ENCODE measurements around the gene FGF2. TPM values are rescaled to one million over a fixed set of nuclear protein-coding genes. Genes with fewer than 3 reads are reported as not detected.

The FGF2 gene
- total RNA-seq, 8 experiments from 2014 or later = 6.0 to 40.3 (median 9.5) TPM

- 17 to 94% (median 82%) methylated on average over 1 to 2 of the region's 2 CpGs for WGBS, 10 experiments
- Histone ChIP-seq H3K4me3 (no peak overlapping the region), H3K27ac (no peak overlapping the region), H3K4me1 (replicated peaks in 1 of 2) (no peaks in the 10 kb centered on the region)
- no peak for ATAC-seq (replicated peaks in 6 of 8)
- in situ Hi-C loops (cut with MboI; ENCODE audit: low pct_unique_long_range_greater_than_20kb in 2 of 9, low sequenced_read_pairs in 9 of 9, unreplicated experiment in 9 of 9) = loop anchor here in 4 of 9 experiments (10.0 to 25.0 kb wide), 3 partner anchors 145 to 297 kb away; partner anchors contain the start of gene IL21 (in 3 of the 4)
Observed at GRCh38 chr4:122909683-122910082, 83.1 kb downstream of the FGF2 start.

DNA sequence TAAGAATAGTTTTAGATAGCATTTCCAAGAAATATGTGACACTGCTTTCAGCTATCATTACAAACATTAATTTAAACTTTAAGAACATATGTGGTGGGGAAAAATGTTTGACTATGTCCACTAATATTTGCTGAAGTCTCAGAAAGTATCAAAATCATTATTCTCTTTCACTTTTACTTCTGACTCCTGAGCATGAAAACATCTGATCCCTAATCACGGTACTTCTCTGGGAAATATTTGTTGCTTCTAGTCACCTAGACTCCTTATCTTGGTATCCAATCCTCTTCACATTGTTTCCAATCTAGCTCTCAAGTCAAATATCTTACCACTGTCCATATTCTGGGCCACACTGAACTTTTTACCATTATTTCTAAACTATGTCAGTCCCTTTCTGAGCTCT, 85.0 kb downstream of the FGF2 start:
- WGBS, 10 experiments = 58 to 100% (median 96%) methylated on average over 1 of the region's 1 CpG
- in situ Hi-C loops (cut with MboI; ENCODE audit: low pct_unique_long_range_greater_than_20kb in 2 of 9, low sequenced_read_pairs in 9 of 9, unreplicated experiment in 9 of 9) = loop anchor here in 4 of 9 experiments (10.0 to 25.0 kb wide), 3 partner anchors 147 to 299 kb away; partner anchors contain the start of gene IL21 (in 3 of the 4)
- ATAC-seq (replicated peaks in 6 of 8) = no peak

GRCh38 chr4:122912810-122913575, 86.4 kb downstream of the FGF2 start:
- no peak overlapping the region for H3K27ac ChIP-seq
- H3K4me1 ChIP-seq (replicated peaks in 1 of 2) = no peaks in the 10 kb centered on the region
- H3K4me3 ChIP-seq = no peak overlapping the region
- 75 to 83% methylated on average over 1 of the region's 1 CpG; no CpG with 5 or more reads in 8 of the 10 experiments for WGBS, 10 experiments
- in situ Hi-C loops (cut with MboI; ENCODE audit: low pct_unique_long_range_greater_than_20kb in 2 of 9, low sequenced_read_pairs in 9 of 9, unreplicated experiment in 9 of 9) = loop anchor here in 4 of 9 experiments (10.0 to 25.0 kb wide), 3 partner anchors 148 to 301 kb away; partner anchors contain the start of gene IL21 (in 3 of the 4)
- ATAC-seq (replicated peaks in 6 of 8) = peak in 3 of 8 experiments; percentile 83 to 90 (median 85)

More for the DNA sequence above, 85.0 kb downstream of the FGF2 start:
- Histone ChIP-seq H3K4me3 (no peak overlapping the region), H3K4me1 (replicated peaks in 1 of 2) (no peaks in the 10 kb centered on the region), H3K27ac (no peak overlapping the region)

DNA sequence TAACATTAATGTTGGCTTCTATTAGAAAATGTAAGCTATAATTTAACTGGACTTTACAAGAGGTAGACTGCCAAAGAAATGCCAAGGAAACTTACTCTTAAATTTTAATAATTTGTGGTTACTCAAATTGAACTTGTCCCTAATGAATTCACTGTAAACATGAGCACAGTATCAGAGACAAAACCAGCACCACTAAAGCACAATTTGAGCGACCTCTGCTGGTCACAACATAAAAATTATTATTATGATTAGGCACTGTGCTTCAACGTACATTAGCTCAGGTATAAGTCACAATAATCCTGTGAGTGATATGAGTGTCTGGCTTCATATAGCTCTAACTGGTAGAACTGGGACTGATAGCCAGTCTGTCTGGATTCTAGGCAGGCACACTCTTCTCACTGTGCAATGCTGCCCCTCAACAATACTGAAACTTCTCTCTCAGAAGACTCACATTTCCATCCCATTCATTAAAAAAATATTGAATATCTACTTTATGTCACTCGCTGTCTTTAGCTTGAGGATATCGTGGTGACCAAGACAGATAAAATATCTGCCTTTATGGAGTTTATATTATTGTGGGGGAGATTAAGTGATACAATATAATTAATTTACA, 87.8 kb downstream of the FGF2 start:
- ATAC-seq (replicated peaks in 6 of 8) = peak in 5 of 8 experiments; percentile 60 to 84 (median 74)
- in situ Hi-C loops (cut with MboI; ENCODE audit: low pct_unique_long_range_greater_than_20kb in 2 of 9, low sequenced_read_pairs in 9 of 9, unreplicated experiment in 9 of 9) = loop anchor here in 4 of 9 experiments (10.0 to 25.0 kb wide), 3 partner anchors 150 to 302 kb away; partner anchors contain the start of gene IL21 (in 3 of the 4)
- 0 to 100% (median 56%) methylated on average over 1 to 4 of the region's 4 CpGs; no CpG with 5 or more reads in 1 of the 10 experiments for WGBS, 10 experiments
- Histone ChIP-seq H3K27ac (no peak overlapping the region), H3K4me3 (no peak overlapping the region), H3K4me1 (replicated peaks in 1 of 2) (no peaks in the 10 kb centered on the region)

- Histone ChIP-seq H3K4me1 (replicated peaks in 1 of 2) (no peaks in the 10 kb centered on the region), H3K4me3 (no peak overlapping the region), H3K27ac (no peak overlapping the region)
- WGBS, 10 experiments = 25 to 100% (median 72%) methylated on average over 1 to 3 of the region's 3 CpGs; no CpG with 5 or more reads in 2 of the 10 experiments
- in situ Hi-C loops (cut with MboI; ENCODE audit: low pct_unique_long_range_greater_than_20kb in 2 of 9, low sequenced_read_pairs in 9 of 9, unreplicated experiment in 9 of 9) = loop anchor here in 4 of 9 experiments (10.0 to 25.0 kb wide), 3 partner anchors 150 to 303 kb away; partner anchors contain the start of gene IL21 (in 3 of the 4)
- ATAC-seq (replicated peaks in 6 of 8) = no peak
Observed at GRCh38 chr4:122914938-122915337, 88.3 kb downstream of the FGF2 start.

DNA sequence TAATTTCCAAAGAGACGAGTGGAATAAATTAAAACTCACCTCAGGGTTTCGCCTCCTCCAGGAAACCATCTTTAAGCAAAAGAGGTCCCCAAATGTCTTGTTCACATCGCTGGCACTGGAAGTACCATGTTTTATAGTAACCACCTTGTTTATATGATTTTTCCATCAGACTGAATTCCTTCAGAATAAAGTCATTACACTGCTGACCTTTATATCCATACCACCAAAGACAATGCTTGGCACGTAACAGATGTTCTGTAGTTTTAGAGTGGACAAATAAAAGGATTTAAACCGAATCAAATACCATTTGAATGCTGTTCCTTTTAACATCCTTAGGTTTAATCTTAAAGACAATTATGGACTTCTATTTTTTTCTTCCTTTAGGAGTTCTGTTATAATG, 91.1 kb downstream of the FGF2 start:
- H3K27ac ChIP-seq = no peak overlapping the region
- H3K4me3 ChIP-seq = no peak overlapping the region
- WGBS, 10 experiments = 74 to 100% (median 90%) methylated on average over 2 to 5 of the region's 5 CpGs
- peaks cover 0 to 4% of the 10 kb centered on the region in 2 donors for H3K4me1 ChIP-seq (replicated peaks in 1 of 2)
- in situ Hi-C loops (cut with MboI; ENCODE audit: low pct_unique_long_range_greater_than_20kb in 2 of 9, low sequenced_read_pairs in 9 of 9, unreplicated experiment in 9 of 9) = loop anchor here in 4 of 9 experiments (10.0 to 25.0 kb wide), 3 partner anchors 153 to 305 kb away; partner anchors contain the start of gene IL21 (in 3 of the 4)
- no peak for ATAC-seq (replicated peaks in 6 of 8)

GRCh38 chr4:122920473-122920872, 93.8 kb downstream of the FGF2 start:
- WGBS, 10 experiments = 71 to 100% (median 87%) methylated on average over 2 to 5 of the region's 5 CpGs
- no peak for ATAC-seq (replicated peaks in 6 of 8)
- in situ Hi-C loops (cut with MboI; ENCODE audit: low pct_unique_long_range_greater_than_20kb in 2 of 9, low sequenced_read_pairs in 9 of 9, unreplicated experiment in 9 of 9) = loop anchor here in 4 of 9 experiments (25.0 kb wide), 2 partner anchors 158 to 308 kb away; partner anchors contain the start of gene IL21 (in 3 of the 4)
- no peak overlapping the region for H3K4me3 ChIP-seq
- H3K4me1 ChIP-seq (replicated peaks in 1 of 2) = peaks cover 9% of the 10 kb centered on the region in 2 donors
- H3K27ac ChIP-seq = no peak overlapping the region

DNA sequence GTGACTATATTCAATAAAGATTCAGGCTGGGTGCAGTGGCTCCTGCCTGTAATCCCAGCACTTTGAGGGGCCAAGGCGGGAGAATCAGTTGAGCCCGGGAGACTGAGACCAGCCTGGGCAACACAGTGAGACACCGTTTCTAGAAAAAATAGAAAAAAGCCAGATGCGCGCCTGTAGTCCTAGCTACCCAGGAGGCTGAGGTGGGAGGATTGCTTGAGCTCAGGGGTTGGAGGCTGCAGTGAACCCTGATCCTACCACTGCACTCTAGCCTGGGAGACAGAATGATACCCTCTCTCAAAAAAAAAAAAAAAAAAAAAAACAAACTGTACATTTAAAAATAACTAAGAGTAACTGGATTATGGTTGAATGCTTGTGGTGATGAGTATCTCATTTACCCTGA, 94.7 kb downstream of the FGF2 start:
- 61 to 100% (median 80%) methylated on average over 2 to 5 of the region's 5 CpGs; no CpG with 5 or more reads in 3 of the 10 experiments for WGBS, 10 experiments
- Histone ChIP-seq H3K27ac (no peak overlapping the region), H3K4me3 (peak overlapping the region; percentile 64 to 92 (median 79)), H3K4me1 (replicated peaks in 1 of 2) (peaks cover 9% of the 10 kb centered on the region in 2 donors)
- no peak for ATAC-seq (replicated peaks in 6 of 8)
- in situ Hi-C loops (cut with MboI; ENCODE audit: low pct_unique_long_range_greater_than_20kb in 2 of 9, low sequenced_read_pairs in 9 of 9, unreplicated experiment in 9 of 9) = loop anchor here in 4 of 9 experiments (25.0 kb wide), 2 partner anchors 159 to 309 kb away; partner anchors contain the start of gene IL21 (in 3 of the 4)

DNA sequence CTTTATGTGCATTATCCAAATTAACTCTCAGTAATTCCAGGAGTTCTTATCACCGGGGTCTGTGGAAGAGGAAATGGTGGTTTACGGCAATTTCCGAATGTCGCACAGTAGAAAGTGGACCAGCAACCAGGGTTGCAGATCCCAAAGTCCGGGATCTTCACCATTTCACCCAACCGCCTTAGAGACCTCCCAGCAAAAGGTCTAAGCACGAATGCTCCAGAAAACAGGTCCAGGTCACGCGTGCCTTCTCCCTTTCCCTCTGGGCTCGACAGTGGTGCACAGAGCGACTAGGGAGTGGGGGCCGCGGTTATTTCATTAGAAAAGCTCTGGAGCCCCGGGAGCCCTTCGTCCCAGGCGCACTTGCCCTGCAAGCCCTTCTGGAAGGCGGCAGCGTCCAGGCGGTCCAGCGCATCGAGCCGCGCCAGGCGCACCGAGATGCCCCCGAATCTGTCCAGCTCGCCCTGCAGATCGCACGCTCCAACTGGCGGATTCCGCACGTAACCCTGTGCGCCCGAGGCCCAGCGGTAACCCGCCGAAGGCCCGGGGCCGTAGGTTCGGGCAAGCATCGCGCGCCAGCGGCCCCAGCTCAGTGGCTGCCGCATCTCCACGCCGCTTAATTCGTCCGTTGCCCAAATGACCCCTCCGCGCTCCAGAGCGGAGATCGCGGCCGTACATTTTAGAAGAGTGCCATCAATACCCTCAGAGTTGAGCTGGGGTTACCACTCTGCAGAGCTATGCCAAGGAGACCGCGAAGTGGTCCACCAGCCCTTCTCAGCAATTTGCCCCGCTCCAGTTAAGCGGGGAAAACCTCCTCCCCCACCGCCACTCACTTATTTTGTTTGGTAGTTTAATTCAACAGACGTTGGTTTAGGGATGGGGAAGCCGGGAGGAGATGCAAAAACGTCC, 95.6 kb downstream of the FGF2 start, which contains the start of gene NUDT6:
TSS of gene NUDT6 (minus strand) at position 627 of the 906 bp plus-strand sequence. CDS start at position 602, 25 bp downstream.
- peak within 1 kb of the TSS; percentile 64 to 92 (median 79) for H3K4me3 ChIP-seq
- H3K4me1 ChIP-seq (replicated peaks in 1 of 2) = peaks cover 9% of the 10 kb centered on the region in 2 donors
- in situ Hi-C loops (cut with MboI; ENCODE audit: low pct_unique_long_range_greater_than_20kb in 2 of 9, low sequenced_read_pairs in 9 of 9, unreplicated experiment in 9 of 9) = loop anchor here in 4 of 9 experiments (25.0 kb wide), 2 partner anchors 160 to 310 kb away; partner anchors contain the start of gene IL21 (in 3 of the 4)
- 0 to 1% (median 0%) methylated on average over 2 to 34 of the region's 63 CpGs; no CpG with 5 or more reads in 3 of the 10 experiments for WGBS, 10 experiments
- peak; percentile 78 to 94 (median 91) for ATAC-seq (replicated peaks in 6 of 8)
- H3K27ac ChIP-seq = peak within 1 kb of the TSS; percentile 64 to 88

DNA sequence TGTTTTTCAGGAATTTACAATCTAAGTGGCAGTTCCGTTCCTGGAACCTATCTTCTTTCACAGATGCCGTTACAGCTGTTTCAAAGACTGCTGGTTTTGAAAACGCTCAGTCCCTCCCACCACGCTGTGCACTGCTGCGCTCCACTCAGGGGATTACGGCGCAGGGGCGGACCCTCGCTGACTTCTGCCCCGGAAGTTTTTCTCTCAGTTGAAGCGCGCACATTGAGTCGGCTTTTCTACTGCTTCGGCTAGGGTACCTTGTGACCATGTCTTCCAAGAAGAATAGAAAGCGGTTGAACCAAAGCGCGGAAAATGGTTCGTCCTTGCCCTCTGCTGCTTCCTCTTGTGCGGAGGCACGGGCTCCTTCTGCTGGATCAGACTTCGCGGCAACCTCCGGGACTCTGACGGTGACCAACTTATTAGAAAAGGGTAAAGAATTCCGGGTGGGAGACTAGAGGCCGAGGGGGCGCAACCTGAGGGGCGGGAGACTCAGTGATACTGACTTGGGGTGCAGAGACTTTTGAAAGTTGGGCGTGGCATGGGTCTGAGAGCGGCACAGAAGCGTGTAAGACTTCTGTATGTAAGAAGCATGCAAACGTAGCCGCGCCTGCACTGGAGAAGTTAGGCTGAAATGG, 96.4 kb downstream of the FGF2 start:
- Histone ChIP-seq H3K4me1 (replicated peaks in 1 of 2) (peaks cover 9% of the 10 kb centered on the region in 2 donors), H3K4me3 (peak overlapping the region; percentile 64 to 92 (median 79)), H3K27ac (peak overlapping the region in 1 of 2 donors; percentile 88)
- WGBS, 10 experiments = 0% methylated on average over 1 to 21 of the region's 34 CpGs; no CpG with 5 or more reads in 2 of the 10 experiments
- ATAC-seq (replicated peaks in 6 of 8) = peak; percentile 90 to 95 (median 94)
- in situ Hi-C loops (cut with MboI; ENCODE audit: low pct_unique_long_range_greater_than_20kb in 2 of 9, low sequenced_read_pairs in 9 of 9, unreplicated experiment in 9 of 9) = loop anchor here in 4 of 9 experiments (25.0 kb wide), 2 partner anchors 161 to 311 kb away; partner anchors contain the start of gene IL21 (in 3 of the 4)

- Histone ChIP-seq H3K27ac (no peak overlapping the region), H3K4me3 (no peak overlapping the region), H3K4me1 (replicated peaks in 1 of 2) (peaks cover 4 to 6% of the 10 kb centered on the region in 2 donors)
- in situ Hi-C loops (cut with MboI; ENCODE audit: low pct_unique_long_range_greater_than_20kb in 2 of 9, low sequenced_read_pairs in 9 of 9, unreplicated experiment in 9 of 9) = no loop called here
- WGBS, 10 experiments = 86 to 100% (median 100%) methylated on average over 1 of the region's 1 CpG; no CpG with 5 or more reads in 2 of the 10 experiments
- no peak for ATAC-seq (replicated peaks in 6 of 8)
Observed at GRCh38 chr4:122928930-122929329, 102.3 kb downstream of the FGF2 start.

Data from motor neuron (in vitro differentiated cells).